ENCODE data around the gene ITM2B.

- TF ChIP-seq, protein P1, sequence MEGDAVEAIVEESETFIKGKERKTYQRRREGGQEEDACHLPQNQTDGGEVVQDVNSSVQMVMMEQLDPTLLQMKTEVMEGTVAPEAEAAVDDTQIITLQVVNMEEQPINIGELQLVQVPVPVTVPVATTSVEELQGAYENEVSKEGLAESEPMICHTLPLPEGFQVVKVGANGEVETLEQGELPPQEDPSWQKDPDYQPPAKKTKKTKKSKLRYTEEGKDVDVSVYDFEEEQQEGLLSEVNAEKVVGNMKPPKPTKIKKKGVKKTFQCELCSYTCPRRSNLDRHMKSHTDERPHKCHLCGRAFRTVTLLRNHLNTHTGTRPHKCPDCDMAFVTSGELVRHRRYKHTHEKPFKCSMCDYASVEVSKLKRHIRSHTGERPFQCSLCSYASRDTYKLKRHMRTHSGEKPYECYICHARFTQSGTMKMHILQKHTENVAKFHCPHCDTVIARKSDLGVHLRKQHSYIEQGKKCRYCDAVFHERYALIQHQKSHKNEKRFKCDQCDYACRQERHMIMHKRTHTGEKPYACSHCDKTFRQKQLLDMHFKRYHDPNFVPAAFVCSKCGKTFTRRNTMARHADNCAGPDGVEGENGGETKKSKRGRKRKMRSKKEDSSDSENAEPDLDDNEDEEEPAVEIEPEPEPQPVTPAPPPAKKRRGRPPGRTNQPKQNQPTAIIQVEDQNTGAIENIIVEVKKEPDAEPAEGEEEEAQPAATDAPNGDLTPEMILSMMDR (IDR thresholded peaks at IDR 0.05), result no peak
- TF ChIP-seq POLR2A (IDR thresholded peaks at IDR 0.05), result no peak
Measured at GRCh38 chr13:48242677-48243076, 9.7 kb downstream of the ITM2B start.

All from tibial nerve (tissue), 3 donors.